Stimulated activated CD4-positive, alpha-beta T cell treated with anti-CD3 and anti-CD28 coated beads, Interleukin-1b, Interleukin-23, amount 100 ng/mL, for 1 hour (primary cell): ENCODE data around the gene TPI1.

Experiments used
- DNase-seq, 2 donors: peaks; one replicate each; pipeline ENCODE4 v3.0.0-alpha.2; 2020; ENCODE audit warnings: low read depth in 2 of 2

The TPI1 gene

DNA sequence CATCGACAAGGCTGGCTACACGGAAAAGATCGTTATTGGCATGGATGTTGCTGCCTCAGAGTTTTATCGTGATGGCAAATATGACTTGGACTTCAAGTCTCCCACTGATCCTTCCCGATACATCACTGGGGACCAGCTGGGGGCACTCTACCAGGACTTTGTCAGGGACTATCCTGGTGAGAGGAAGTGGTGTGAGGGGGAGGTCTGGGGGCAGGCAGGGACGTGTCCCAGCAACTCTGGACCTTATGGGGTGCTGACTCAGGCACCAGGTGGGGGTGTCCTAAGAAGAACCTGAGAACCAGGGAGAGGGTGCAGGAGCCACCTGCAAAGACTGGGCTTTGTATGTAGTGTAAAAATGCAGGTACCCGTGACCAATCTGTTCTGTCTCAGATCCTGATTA is 52.3 kb downstream of the TPI1 start:
- DNase-seq, result no peak
